ENCODE measurements around the gene GSTCD.
"Not testable (repeated sequence)": the region's sequence is repeated elsewhere in the genome, so short reads cannot be mapped to it uniquely, and the experiment has no call there.

GSTCD gene

GRCh38 chr4:105851196-105851595 lies 142.6 kb downstream of the GSTCD start:
- H3K27ac ChIP-seq (ENCODE audit: low read depth, low read length) = no peak overlapping the region
- no peaks in the 10 kb centered on the region for H3K79me2 ChIP-seq (ENCODE audit: control insufficient read depth, low read length)
- no peaks in the 10 kb centered on the region for H3K36me3 ChIP-seq (ENCODE audit: control insufficient read depth, low read length)
- no peaks in the 10 kb centered on the region for H3K9me2 ChIP-seq (replicated peaks; ENCODE audit: control insufficient read depth, low read length)
- no peak overlapping the region for H3K4me3 ChIP-seq (ENCODE audit: low read length)
- H3F3A ChIP-seq (ENCODE audit: control insufficient read depth, insufficient read depth) = no peaks in the 10 kb centered on the region
- H4K20me1 ChIP-seq (ENCODE audit: control insufficient read depth, insufficient read depth, low read depth, low read length) = no peaks in the 10 kb centered on the region
- no peaks in the 10 kb centered on the region for H3K9me3 ChIP-seq (ENCODE audit: control insufficient read depth, insufficient read depth, low read length)
- TF ChIP-seq CTCF (IDR thresholded peaks at IDR 0.05; ENCODE audit: low read depth, low read length, poor library complexity, severe bottlenecking) (no peak), EZH2phosphoT487 (IDR thresholded peaks at IDR 0.05; ENCODE audit: borderline replicate concordance, low read length) (no peak)
- H3K27me3 ChIP-seq (ENCODE audit: control insufficient read depth, low read length) = no peaks in the 10 kb centered on the region
- H3K4me2 ChIP-seq (ENCODE audit: low read length) = no peak overlapping the region
- no peaks in the 10 kb centered on the region for H3K4me1 ChIP-seq (ENCODE audit: control insufficient read depth, low read length)

GRCh38 chr4:105852230-105852629 lies 143.6 kb downstream of the GSTCD start:
- not testable (repeated sequence) for H3K27me3 ChIP-seq (ENCODE audit: control insufficient read depth, low read length); H3K4me2 ChIP-seq (ENCODE audit: low read length); H3K4me3 ChIP-seq (ENCODE audit: low read length); H3K9me3 ChIP-seq (ENCODE audit: control insufficient read depth, insufficient read depth, low read length); H3K4me1 ChIP-seq (ENCODE audit: control insufficient read depth, low read length); H4K20me1 ChIP-seq (ENCODE audit: control insufficient read depth, insufficient read depth, low read depth, low read length); H3K36me3 ChIP-seq (ENCODE audit: control insufficient read depth, low read length); H3K27ac ChIP-seq (ENCODE audit: low read depth, low read length); H3K9me2 ChIP-seq (replicated peaks; ENCODE audit: control insufficient read depth, low read length); H3F3A ChIP-seq (ENCODE audit: control insufficient read depth, insufficient read depth); H3K79me2 ChIP-seq (ENCODE audit: control insufficient read depth, low read length)

GRCh38 chr4:105858466-105859040 lies 150.0 kb downstream of the GSTCD start:
- Histone ChIP-seq H3K27me3 (ENCODE audit: control insufficient read depth, low read length) (no peaks in the 10 kb centered on the region), H3K9me2 (replicated peaks; ENCODE audit: control insufficient read depth, low read length) (no peaks in the 10 kb centered on the region), H3K79me2 (ENCODE audit: control insufficient read depth, low read length) (no peaks in the 10 kb centered on the region), H3K27ac (ENCODE audit: low read depth, low read length) (no peak overlapping the region), H3K4me1 (ENCODE audit: control insufficient read depth, low read length) (no peaks in the 10 kb centered on the region), H3K4me2 (ENCODE audit: low read length) (no peak overlapping the region), H3K4me3 (ENCODE audit: low read length) (no peak overlapping the region), H3K36me3 (ENCODE audit: control insufficient read depth, low read length) (no peaks in the 10 kb centered on the region), H4K20me1 (ENCODE audit: control insufficient read depth, insufficient read depth, low read depth, low read length) (no peaks in the 10 kb centered on the region), H3F3A (ENCODE audit: control insufficient read depth, insufficient read depth) (no peaks in the 10 kb centered on the region), H3K9me3 (ENCODE audit: control insufficient read depth, insufficient read depth, low read length) (no peaks in the 10 kb centered on the region)
- TF ChIP-seq CTCF (IDR thresholded peaks at IDR 0.05; ENCODE audit: low read depth, low read length, poor library complexity, severe bottlenecking) = no peak
- no peak for TF ChIP-seq EZH2phosphoT487 (IDR thresholded peaks at IDR 0.05; ENCODE audit: borderline replicate concordance, low read length)

GRCh38 chr4:105859233-105859632 lies 150.6 kb downstream of the GSTCD start:
- no peaks in the 10 kb centered on the region for H3K27me3 ChIP-seq (ENCODE audit: control insufficient read depth, low read length)
- no peak overlapping the region for H3K4me3 ChIP-seq (ENCODE audit: low read length)
- no peaks in the 10 kb centered on the region for H3K36me3 ChIP-seq (ENCODE audit: control insufficient read depth, low read length)
- TF ChIP-seq EZH2phosphoT487 (IDR thresholded peaks at IDR 0.05; ENCODE audit: borderline replicate concordance, low read length) (no peak), CTCF (IDR thresholded peaks at IDR 0.05; ENCODE audit: low read depth, low read length, poor library complexity, severe bottlenecking) (no peak)
- no peaks in the 10 kb centered on the region for H4K20me1 ChIP-seq (ENCODE audit: control insufficient read depth, insufficient read depth, low read depth, low read length)
- H3K27ac ChIP-seq (ENCODE audit: low read depth, low read length) = no peak overlapping the region
- no peak overlapping the region for H3K4me2 ChIP-seq (ENCODE audit: low read length)
- H3K9me3 ChIP-seq (ENCODE audit: control insufficient read depth, insufficient read depth, low read length) = no peaks in the 10 kb centered on the region
- no peaks in the 10 kb centered on the region for H3K79me2 ChIP-seq (ENCODE audit: control insufficient read depth, low read length)
- no peaks in the 10 kb centered on the region for H3F3A ChIP-seq (ENCODE audit: control insufficient read depth, insufficient read depth)
- no peaks in the 10 kb centered on the region for H3K4me1 ChIP-seq (ENCODE audit: control insufficient read depth, low read length)
- H3K9me2 ChIP-seq (replicated peaks; ENCODE audit: control insufficient read depth, low read length) = no peaks in the 10 kb centered on the region
